ENCODE data around the gene SERPINB7.
"Not testable (repeated sequence)": the region's sequence is repeated elsewhere in the genome, so short reads cannot be mapped to it uniquely, and the experiment has no call there.

Gene SERPINB7

GRCh38 chr18:63775166-63775730, at the start of gene SERPINB7:
Gene SERPINB7 (plus strand): TSS chr18:63775418. CDS start chr18:63782373, 6,955 bp downstream.
- DNase-seq (ENCODE audit: low read depth, low spot score), result no peak

GRCh38 chr18:63725682-63726480, 49.3 kb upstream of the SERPINB7 start:
- DNase-seq (ENCODE audit: low read depth, low spot score), result no peak

GRCh38 chr18:63730773-63731172, 44.4 kb upstream of the SERPINB7 start:
- DNase-seq (ENCODE audit: low read depth, low spot score), result no peak

GRCh38 chr18:63731215-63731614, 44.0 kb upstream of the SERPINB7 start:
- no peak for DNase-seq (ENCODE audit: low read depth, low spot score)

- DNase-seq (ENCODE audit: low read depth, low spot score), result no peak
Measured at GRCh38 chr18:63736876-63737275, 38.3 kb upstream of the SERPINB7 start.

GRCh38 chr18:63741769-63742168, 33.4 kb upstream of the SERPINB7 start:
- peak; percentile 6 for DNase-seq (ENCODE audit: low read depth, low spot score)

GRCh38 chr18:63747006-63747405, 28.2 kb upstream of the SERPINB7 start:
- no peak for DNase-seq (ENCODE audit: low read depth, low spot score)

- no peak for DNase-seq (ENCODE audit: low read depth, low spot score)
Measured at GRCh38 chr18:63749489-63749888, 25.7 kb upstream of the SERPINB7 start.

GRCh38 chr18:63752636-63753035, 22.6 kb upstream of the SERPINB7 start:
- no peak for DNase-seq (ENCODE audit: low read depth, low spot score)

- no peak for DNase-seq (ENCODE audit: low read depth, low spot score)
Measured at GRCh38 chr18:63753676-63754075, 21.5 kb upstream of the SERPINB7 start.

- DNase-seq (ENCODE audit: low read depth, low spot score), result no peak
Measured at GRCh38 chr18:63757541-63757940, 17.7 kb upstream of the SERPINB7 start.

GRCh38 chr18:63758615-63759240, 16.5 kb upstream of the SERPINB7 start:
- DNase-seq (ENCODE audit: low read depth, low spot score), result no peak

- not testable (repeated sequence) for DNase-seq (ENCODE audit: low read depth, low spot score)
Measured at GRCh38 chr18:63759786-63760185, 15.4 kb upstream of the SERPINB7 start.

GRCh38 chr18:63762518-63762917, 12.7 kb upstream of the SERPINB7 start:
- DNase-seq (ENCODE audit: low read depth, low spot score), result no peak

GRCh38 chr18:63763831-63764600, 11.2 kb upstream of the SERPINB7 start:
- no peak for DNase-seq (ENCODE audit: low read depth, low spot score)

- DNase-seq (ENCODE audit: low read depth, low spot score), result no peak
Measured at GRCh38 chr18:63765837-63766236, 9.4 kb upstream of the SERPINB7 start.

- no peak for DNase-seq (ENCODE audit: low read depth, low spot score)
Measured at GRCh38 chr18:63773551-63773950, 1.7 kb upstream of the SERPINB7 start.

GRCh38 chr18:63774511-63774910, 707 bp upstream of the SERPINB7 start:
- no peak for DNase-seq (ENCODE audit: low read depth, low spot score)

- no peak for DNase-seq (ENCODE audit: low read depth, low spot score)
Measured at GRCh38 chr18:63779386-63779785, 4.2 kb downstream of the SERPINB7 start.

GRCh38 chr18:63783394-63783793, 8.2 kb downstream of the SERPINB7 start:
- DNase-seq (ENCODE audit: low read depth, low spot score), result no peak

- no peak for DNase-seq (ENCODE audit: low read depth, low spot score)
Measured at GRCh38 chr18:63784787-63785452, 9.7 kb downstream of the SERPINB7 start.

All from smooth muscle cell of the brain vasculature (primary cell).